Thyroid gland (tissue), 4 donors: ENCODE measurements around the gene EXOC4.

Experiments used
- POLR2A ChIP-seq, 2 donors: fragments of 450-650 bp; IDR thresholded peaks; one replicate each; pipeline ENCODE4 v1.6.1; 2017; ENCODE audit warnings: antibody characterized with exemption in 2 of 2, mild to moderate bottlenecking in 2 of 2, moderate library complexity in 1 of 2
- TF ChIP-seq, protein P1 (sequence below), 6 experiments: fragments of 200-600 bp in 3 of 6; fragments of 450-650 bp in 3 of 6; sonication (generic) in 3 of 6; IDR thresholded peaks; one replicate each; pipeline ENCODE4 v1.5.1; 2016 to 2019; ENCODE audit warnings: antibody characterized with exemption in 6 of 6, mild to moderate bottlenecking in 2 of 6, inconsistent platforms in 1 of 6, moderate library complexity in 1 of 6

DNA sequence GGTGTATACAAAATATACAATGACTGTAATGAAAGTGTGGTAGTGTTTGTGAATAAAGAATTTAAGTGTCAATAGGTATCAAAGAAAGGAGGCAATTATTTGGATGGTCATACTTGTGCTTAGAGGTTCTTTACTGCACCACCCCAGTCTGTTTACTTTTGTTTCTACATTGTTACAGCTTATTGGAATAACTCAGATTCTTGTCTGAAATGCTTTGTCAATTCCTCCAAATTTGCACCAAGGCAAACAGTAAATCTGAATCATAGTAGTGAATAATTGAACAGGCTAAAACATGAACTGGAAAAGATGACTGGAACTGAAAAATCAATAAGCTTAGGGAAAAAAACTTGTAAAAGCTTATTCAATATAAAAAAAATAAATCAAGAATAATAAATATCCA, 319.2 kb downstream of the EXOC4 start:
- TF ChIP-seq, protein P1, sequence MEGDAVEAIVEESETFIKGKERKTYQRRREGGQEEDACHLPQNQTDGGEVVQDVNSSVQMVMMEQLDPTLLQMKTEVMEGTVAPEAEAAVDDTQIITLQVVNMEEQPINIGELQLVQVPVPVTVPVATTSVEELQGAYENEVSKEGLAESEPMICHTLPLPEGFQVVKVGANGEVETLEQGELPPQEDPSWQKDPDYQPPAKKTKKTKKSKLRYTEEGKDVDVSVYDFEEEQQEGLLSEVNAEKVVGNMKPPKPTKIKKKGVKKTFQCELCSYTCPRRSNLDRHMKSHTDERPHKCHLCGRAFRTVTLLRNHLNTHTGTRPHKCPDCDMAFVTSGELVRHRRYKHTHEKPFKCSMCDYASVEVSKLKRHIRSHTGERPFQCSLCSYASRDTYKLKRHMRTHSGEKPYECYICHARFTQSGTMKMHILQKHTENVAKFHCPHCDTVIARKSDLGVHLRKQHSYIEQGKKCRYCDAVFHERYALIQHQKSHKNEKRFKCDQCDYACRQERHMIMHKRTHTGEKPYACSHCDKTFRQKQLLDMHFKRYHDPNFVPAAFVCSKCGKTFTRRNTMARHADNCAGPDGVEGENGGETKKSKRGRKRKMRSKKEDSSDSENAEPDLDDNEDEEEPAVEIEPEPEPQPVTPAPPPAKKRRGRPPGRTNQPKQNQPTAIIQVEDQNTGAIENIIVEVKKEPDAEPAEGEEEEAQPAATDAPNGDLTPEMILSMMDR (IDR thresholded peaks at IDR 0.05), result no peak
- no peak for TF ChIP-seq POLR2A (IDR thresholded peaks at IDR 0.05)
